DOHH2 (cell line): ENCODE measurements around the gene LYPD6.

Experiments used
- H3F3A ChIP-seq: fragments of 200-600 bp; sonication (generic), shearing (Covaris generic); 2 replicates; pipeline ENCODE4 v1.6.0; 2016; ENCODE audit warnings: antibody characterized with exemption, mild to moderate bottlenecking; ENCODE audit not compliant: control insufficient read depth, insufficient read depth
- H3K27ac ChIP-seq: fragments of 200-600 bp; sonication (generic); 2 replicates; pipeline ENCODE4 v1.5.1; 2014; ENCODE audit warnings: low read depth, mild to moderate bottlenecking, low read length, moderate library complexity
- H3K27me3 ChIP-seq: fragments of 200-600 bp; sonication (generic); 2 replicates; pipeline ENCODE4 v1.6.1; 2014; ENCODE audit warnings: mild to moderate bottlenecking, low read length, mixed read lengths; ENCODE audit not compliant: control insufficient read depth
- H3K36me3 ChIP-seq: fragments of 200-600 bp; sonication (generic); 2 replicates; pipeline ENCODE4 v1.6.1; 2014; ENCODE audit warnings: mild to moderate bottlenecking, low read length, moderate library complexity, mixed read lengths; ENCODE audit not compliant: control insufficient read depth
- H3K4me1 ChIP-seq: fragments of 200-600 bp; sonication (generic); 2 replicates; pipeline ENCODE4 v1.6.1; 2014; ENCODE audit warnings: mild to moderate bottlenecking, low read length, mixed read lengths; ENCODE audit not compliant: control insufficient read depth
- H3K4me2 ChIP-seq: fragments of 200-600 bp; sonication (generic); 2 replicates; pipeline ENCODE4 v1.6.0; 2014; ENCODE audit warnings: mild to moderate bottlenecking, low read length, moderate library complexity
- H3K4me3 ChIP-seq: fragments of 200-600 bp; sonication (generic); 2 replicates; pipeline ENCODE4 v1.5.1; 2014; ENCODE audit warnings: mild to moderate bottlenecking, low read length, mixed read lengths
- H3K79me2 ChIP-seq: fragments of 200-600 bp; sonication (generic); 2 replicates; pipeline ENCODE4 v1.6.1; 2014; ENCODE audit warnings: mild to moderate bottlenecking, low read length, mixed read lengths; ENCODE audit not compliant: control insufficient read depth
- H3K9me2 ChIP-seq: fragments of 200-600 bp; sonication (generic); replicated peaks from 2 replicates; pipeline ENCODE4 v1.6.1; 2014; ENCODE audit warnings: mild to moderate bottlenecking, low read length, mixed read lengths; ENCODE audit not compliant: control insufficient read depth
- H3K9me3 ChIP-seq: fragments of 200-600 bp; sonication (generic); 2 replicates; pipeline ENCODE4 v1.6.1; 2014; ENCODE audit warnings: antibody characterized with exemption, low read length, mixed read lengths; ENCODE audit not compliant: control insufficient read depth, insufficient read depth
- H4K20me1 ChIP-seq: fragments of 200-600 bp; sonication (generic); 2 replicates; pipeline ENCODE4 v1.6.0; 2014; ENCODE audit warnings: low read depth, mild to moderate bottlenecking, antibody characterized with exemption, low read length, moderate library complexity; ENCODE audit not compliant: control insufficient read depth, insufficient read depth
- EZH2phosphoT487 ChIP-seq: fragments of 200-600 bp; sonication (generic); IDR thresholded peaks from 2 replicates; pipeline ENCODE4 v1.6.1; 2017; ENCODE audit warnings: borderline replicate concordance, mild to moderate bottlenecking, antibody characterized with exemption, low read length, moderate library complexity, mixed read lengths
- TF ChIP-seq, protein P1 (sequence below): fragments of 200-600 bp; sonication (generic); IDR thresholded peaks from one replicate; pipeline ENCODE4 v1.5.1; 2014; ENCODE audit warnings: antibody characterized with exemption, mild to moderate bottlenecking, low read depth, low read length; ENCODE audit not compliant: poor library complexity, severe bottlenecking

Gene LYPD6

DNA sequence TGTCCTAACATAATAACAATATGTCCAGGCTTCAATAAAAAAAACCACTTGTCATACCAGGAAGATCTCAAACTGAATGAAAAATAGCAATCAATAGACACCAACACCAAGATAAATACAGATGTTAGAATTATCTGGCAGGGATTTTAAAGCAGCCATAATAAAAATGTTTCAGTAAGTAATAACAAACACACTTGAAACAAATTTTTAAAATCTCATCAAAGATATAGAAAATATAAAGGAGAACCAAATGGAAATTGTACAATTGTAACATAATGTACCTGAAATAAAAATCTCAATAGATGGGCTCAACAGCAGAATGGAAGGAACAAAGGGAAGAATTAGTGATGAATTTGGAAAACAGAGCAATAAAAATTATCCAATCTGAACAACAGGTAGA lies 128.1 kb downstream of the LYPD6 start:
- Histone ChIP-seq H3K4me3 (no peak overlapping the region), H3K27me3 (no peaks in the 10 kb centered on the region), H3K36me3 (no peaks in the 10 kb centered on the region), H3K9me3 (no peaks in the 10 kb centered on the region), H3F3A (no peaks in the 10 kb centered on the region), H3K4me1 (no peaks in the 10 kb centered on the region), H3K79me2 (no peaks in the 10 kb centered on the region), H3K4me2 (no peak overlapping the region), H3K9me2 (no peaks in the 10 kb centered on the region), H4K20me1 (no peaks in the 10 kb centered on the region), H3K27ac (no peak overlapping the region)
- TF ChIP-seq, protein P1, sequence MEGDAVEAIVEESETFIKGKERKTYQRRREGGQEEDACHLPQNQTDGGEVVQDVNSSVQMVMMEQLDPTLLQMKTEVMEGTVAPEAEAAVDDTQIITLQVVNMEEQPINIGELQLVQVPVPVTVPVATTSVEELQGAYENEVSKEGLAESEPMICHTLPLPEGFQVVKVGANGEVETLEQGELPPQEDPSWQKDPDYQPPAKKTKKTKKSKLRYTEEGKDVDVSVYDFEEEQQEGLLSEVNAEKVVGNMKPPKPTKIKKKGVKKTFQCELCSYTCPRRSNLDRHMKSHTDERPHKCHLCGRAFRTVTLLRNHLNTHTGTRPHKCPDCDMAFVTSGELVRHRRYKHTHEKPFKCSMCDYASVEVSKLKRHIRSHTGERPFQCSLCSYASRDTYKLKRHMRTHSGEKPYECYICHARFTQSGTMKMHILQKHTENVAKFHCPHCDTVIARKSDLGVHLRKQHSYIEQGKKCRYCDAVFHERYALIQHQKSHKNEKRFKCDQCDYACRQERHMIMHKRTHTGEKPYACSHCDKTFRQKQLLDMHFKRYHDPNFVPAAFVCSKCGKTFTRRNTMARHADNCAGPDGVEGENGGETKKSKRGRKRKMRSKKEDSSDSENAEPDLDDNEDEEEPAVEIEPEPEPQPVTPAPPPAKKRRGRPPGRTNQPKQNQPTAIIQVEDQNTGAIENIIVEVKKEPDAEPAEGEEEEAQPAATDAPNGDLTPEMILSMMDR, result no peak
- TF ChIP-seq EZH2phosphoT487, result no peak

DNA sequence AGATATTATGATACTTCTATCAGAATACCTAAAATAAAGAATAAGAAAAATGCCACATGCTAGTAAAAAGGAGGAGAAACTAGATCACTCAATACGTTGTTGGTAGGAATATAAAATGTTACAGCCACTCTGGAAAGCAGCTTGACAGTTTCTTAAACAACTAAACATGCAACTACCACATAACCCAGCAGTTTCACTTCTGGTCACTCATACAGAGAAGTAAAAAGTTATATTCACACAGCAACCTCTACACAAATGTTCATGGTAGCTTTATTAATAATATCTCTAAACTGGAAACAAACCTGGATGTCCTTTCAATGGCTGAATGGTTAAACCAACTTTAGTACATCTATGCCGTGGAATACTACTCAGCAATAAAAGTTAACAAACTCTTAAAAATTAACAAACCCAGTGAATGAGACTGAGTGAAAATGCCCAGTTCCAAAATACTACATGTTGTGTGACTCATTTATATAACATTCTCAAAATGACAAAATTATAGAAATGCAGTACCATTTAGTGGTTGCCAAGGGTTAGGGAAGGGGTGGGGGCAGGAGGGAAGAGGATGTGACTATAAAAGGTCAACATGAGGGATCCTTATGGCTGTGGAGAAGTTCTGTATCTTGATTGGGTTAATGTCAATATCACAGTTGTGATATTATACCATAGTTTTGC lies 133.1 kb downstream of the LYPD6 start:
- Histone ChIP-seq H3F3A (no peaks in the 10 kb centered on the region), H3K9me3 (no peaks in the 10 kb centered on the region), H3K36me3 (no peaks in the 10 kb centered on the region), H3K9me2 (no peaks in the 10 kb centered on the region), H3K79me2 (no peaks in the 10 kb centered on the region), H3K27ac (no peak overlapping the region), H3K4me1 (no peaks in the 10 kb centered on the region), H3K4me2 (no peak overlapping the region), H3K4me3 (no peak overlapping the region), H4K20me1 (no peaks in the 10 kb centered on the region), H3K27me3 (0 out of 2 replicates have a peak, but pooled peaks cover 2% of the 10 kb centered on the region)
- TF ChIP-seq, protein P1, result no peak
- TF ChIP-seq EZH2phosphoT487, result no peak

DNA sequence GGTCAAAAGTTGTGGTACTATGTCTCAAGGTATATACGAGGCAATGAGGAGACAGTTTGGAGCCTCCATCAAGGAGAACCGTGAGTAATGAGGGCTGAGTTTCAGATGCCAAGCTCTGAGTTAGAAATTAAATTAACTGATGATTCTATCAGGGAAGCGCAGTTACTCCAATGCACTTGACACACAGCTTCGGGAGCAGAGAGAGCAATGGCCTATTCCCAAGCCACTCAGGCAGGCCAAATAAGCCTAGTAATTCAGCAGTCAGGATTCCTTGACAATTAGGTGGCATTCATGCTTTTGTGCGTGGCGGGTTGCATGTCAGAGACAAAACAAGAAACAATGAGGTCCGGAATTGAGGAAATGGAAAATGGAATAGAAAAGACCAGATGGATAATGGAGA lies 134.0 kb downstream of the LYPD6 start:
- Histone ChIP-seq H3K36me3 (no peaks in the 10 kb centered on the region), H3K9me3 (no peaks in the 10 kb centered on the region), H4K20me1 (no peaks in the 10 kb centered on the region), H3K27me3 (0 out of 2 replicates have a peak, but pooled peaks cover 2% of the 10 kb centered on the region), H3K79me2 (no peaks in the 10 kb centered on the region), H3K4me1 (no peaks in the 10 kb centered on the region), H3K9me2 (no peaks in the 10 kb centered on the region), H3K4me2 (no peak overlapping the region), H3K4me3 (no peak overlapping the region), H3F3A (no peaks in the 10 kb centered on the region), H3K27ac (no peak overlapping the region)
- TF ChIP-seq, protein P1, result no peak
- no peak for TF ChIP-seq EZH2phosphoT487
